SJCRH30 (cell line): ENCODE data around the gene PSG1. TPM values are rescaled to one million over a fixed set of nuclear protein-coding genes. Genes with fewer than 3 reads are reported as not detected.
"Not testable (repeated sequence)": the region's sequence is repeated elsewhere in the genome, so short reads cannot be mapped to it uniquely, and the experiment has no call there.

Source experiments
- DNase-seq, 2 experiments: peaks; one replicate each; pipeline ENCODE4 v3.0.0-alpha.2; 2015 to 2020
- H3K27ac ChIP-seq: fragments of 250-450 bp; sonication (Bioruptor Pico); 2 replicates; pipeline ENCODE4 v1.5.1; 2020; ENCODE audit warnings: mild to moderate bottlenecking, moderate library complexity
- H3K27me3 ChIP-seq: fragments of 250-450 bp; sonication (Bioruptor Pico); 2 replicates; pipeline ENCODE4 v1.5.1; 2020; ENCODE audit warnings: mild to moderate bottlenecking, moderate library complexity
- H3K36me3 ChIP-seq: fragments of 250-450 bp; sonication (Bioruptor Pico); 2 replicates; pipeline ENCODE4 v1.5.1; 2020; ENCODE audit warnings: mild to moderate bottlenecking, moderate library complexity
- H3K4me1 ChIP-seq: fragments of 250-450 bp; sonication (Bioruptor Pico); 2 replicates; pipeline ENCODE4 v1.5.1; 2020; ENCODE audit warnings: mild to moderate bottlenecking, moderate library complexity
- H3K4me3 ChIP-seq: fragments of 250-450 bp; sonication (Bioruptor Pico); 2 replicates; pipeline ENCODE4 v1.5.1; 2020; ENCODE audit warnings: mild to moderate bottlenecking, moderate library complexity
- H3K9me3 ChIP-seq: fragments of 250-450 bp; sonication (Bioruptor Pico); replicated peaks from 2 replicates; pipeline ENCODE4 v1.5.1; 2020; ENCODE audit warnings: mild to moderate bottlenecking, moderate library complexity
- total RNA-seq: library from RNA; depleted of rRNA; stranded (reverse); fragments of >200 nt; shearing (Covaris generic); gene quantifications from 2 replicates; pipeline ENCODE4 v1.2.3, GENCODE V29; 2014; rRNA removed

PSG1 gene
- total RNA-seq, result not detected in 2 replicates

DNA sequence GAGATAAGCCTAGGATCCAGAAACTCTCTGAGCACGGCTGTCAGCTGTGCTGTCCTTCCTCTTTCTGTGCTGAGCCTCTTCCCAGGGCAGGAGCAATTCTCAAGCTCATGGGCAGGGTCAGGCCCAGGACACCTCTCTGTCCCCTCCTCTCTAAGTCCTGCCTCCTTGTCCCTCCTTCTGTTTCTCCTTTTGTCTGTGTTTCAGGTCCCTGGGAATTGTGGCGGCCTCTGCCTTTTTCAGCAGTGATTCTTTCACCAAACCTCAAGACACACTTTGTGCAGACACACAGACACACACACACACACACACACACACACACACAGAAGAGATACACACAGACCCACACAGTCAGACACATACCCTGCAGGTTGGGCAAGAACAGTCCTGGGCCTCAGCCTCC, at the start of gene PSG1:
PSG1 (minus strand) TSS at position 101 of the 400 bp plus-strand sequence. CDS start 132 bp downstream, outside the sequence.
- Histone ChIP-seq H3K4me3 (no peak within 1 kb of the TSS), H3K9me3 (no peaks in the 10 kb centered on the region), H3K4me1 (no peaks in the 10 kb centered on the region), H3K27ac (no peak within 1 kb of the TSS), H3K36me3 (no peaks in the 10 kb centered on the region), H3K27me3 (no peaks in the 10 kb centered on the region)
- no peak for DNase-seq

GRCh38 chr19:42928896-42929295, 49.4 kb upstream of the PSG1 start:
- H3K27ac ChIP-seq, result no peak overlapping the region
- DNase-seq, result no peak
- no peaks in the 10 kb centered on the region for H3K4me1 ChIP-seq
- no peaks in the 10 kb centered on the region for H3K36me3 ChIP-seq
- H3K27me3 ChIP-seq, result no peaks in the 10 kb centered on the region
- no peak overlapping the region for H3K4me3 ChIP-seq
- no peaks in the 10 kb centered on the region for H3K9me3 ChIP-seq

- Histone ChIP-seq H3K4me3 (no peak overlapping the region), H3K27ac (no peak overlapping the region), H3K9me3 (no peaks in the 10 kb centered on the region), H3K4me1 (no peaks in the 10 kb centered on the region), H3K27me3 (no peaks in the 10 kb centered on the region), H3K36me3 (no peaks in the 10 kb centered on the region)
- DNase-seq, result no peak
Measured at GRCh38 chr19:42926781-42927180, 47.3 kb upstream of the PSG1 start.

GRCh38 chr19:42923106-42923505, 43.6 kb upstream of the PSG1 start:
- not testable (repeated sequence) for H3K4me1 ChIP-seq, H3K27me3 ChIP-seq, H3K4me3 ChIP-seq, H3K9me3 ChIP-seq, H3K27ac ChIP-seq, H3K36me3 ChIP-seq
- DNase-seq, result peak; percentile 34 to 61

- H3K27ac ChIP-seq, H3K4me1 ChIP-seq, DNase-seq, H3K36me3 ChIP-seq, H3K27me3 ChIP-seq, H3K4me3 ChIP-seq, H3K9me3 ChIP-seq: not testable (repeated sequence)
Measured at GRCh38 chr19:42920971-42921370, 41.5 kb upstream of the PSG1 start.

DNA sequence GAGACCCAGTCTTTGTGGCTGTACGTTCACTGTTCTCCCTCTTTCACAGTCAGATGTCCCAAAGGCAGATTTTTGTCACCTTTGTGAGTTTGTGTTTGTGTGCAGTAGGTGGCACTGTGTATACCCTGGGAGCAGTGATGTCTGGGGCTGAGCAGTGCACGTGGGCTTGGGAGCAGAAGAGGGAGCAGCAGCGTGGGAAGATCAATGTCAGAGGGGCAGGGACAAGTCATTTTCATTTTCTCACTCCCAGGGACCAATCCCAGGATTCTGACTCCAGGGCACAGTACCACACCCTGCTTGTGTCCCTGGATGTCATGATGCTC, 40.2 kb upstream of the PSG1 start:
- H3K9me3 ChIP-seq, result no peaks in the 10 kb centered on the region
- no peaks in the 10 kb centered on the region for H3K27me3 ChIP-seq
- no peak for DNase-seq
- H3K4me1 ChIP-seq, result no peaks in the 10 kb centered on the region
- H3K36me3 ChIP-seq, result no peaks in the 10 kb centered on the region
- H3K27ac ChIP-seq, result no peak overlapping the region
- no peak overlapping the region for H3K4me3 ChIP-seq

DNA sequence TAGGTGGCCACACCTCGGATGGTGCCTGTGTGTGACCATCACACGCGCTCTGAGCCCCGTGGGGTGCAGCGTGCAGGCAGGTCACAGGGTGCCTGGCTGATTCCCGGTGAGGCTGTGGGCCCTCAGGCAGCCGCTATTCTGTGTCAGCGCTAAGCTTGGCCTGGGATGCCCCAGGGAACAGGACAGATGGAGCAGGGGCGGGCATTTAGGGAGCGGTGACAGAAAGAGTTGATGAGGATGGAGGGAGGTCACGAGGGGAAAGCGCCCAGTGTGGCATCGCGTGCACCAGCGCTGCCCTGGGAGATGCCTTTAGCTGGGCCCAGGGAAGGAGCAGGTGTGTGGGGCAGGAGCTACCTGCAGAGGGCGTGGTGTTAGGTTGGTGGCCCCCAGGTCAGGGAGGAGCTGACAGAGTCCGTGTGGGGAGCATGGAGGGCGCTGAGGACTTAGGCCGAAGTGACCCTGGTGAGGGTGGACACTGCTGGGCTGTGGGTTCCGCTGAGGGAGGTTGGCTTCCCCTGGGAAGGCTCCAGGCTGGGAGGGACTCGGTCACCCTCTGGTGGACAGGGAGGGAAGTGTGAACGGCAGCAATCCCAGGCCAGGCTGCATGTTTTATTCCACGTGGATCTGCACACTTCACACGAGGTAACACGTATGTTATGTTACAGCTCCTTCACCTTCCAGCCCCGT, 39.7 kb upstream of the PSG1 start:
- H3K4me3 ChIP-seq, H3K27me3 ChIP-seq, H3K4me1 ChIP-seq, H3K36me3 ChIP-seq, H3K9me3 ChIP-seq, H3K27ac ChIP-seq: not testable (repeated sequence)
- DNase-seq, result peak in 1 of 2 experiments; percentile 17

DNA sequence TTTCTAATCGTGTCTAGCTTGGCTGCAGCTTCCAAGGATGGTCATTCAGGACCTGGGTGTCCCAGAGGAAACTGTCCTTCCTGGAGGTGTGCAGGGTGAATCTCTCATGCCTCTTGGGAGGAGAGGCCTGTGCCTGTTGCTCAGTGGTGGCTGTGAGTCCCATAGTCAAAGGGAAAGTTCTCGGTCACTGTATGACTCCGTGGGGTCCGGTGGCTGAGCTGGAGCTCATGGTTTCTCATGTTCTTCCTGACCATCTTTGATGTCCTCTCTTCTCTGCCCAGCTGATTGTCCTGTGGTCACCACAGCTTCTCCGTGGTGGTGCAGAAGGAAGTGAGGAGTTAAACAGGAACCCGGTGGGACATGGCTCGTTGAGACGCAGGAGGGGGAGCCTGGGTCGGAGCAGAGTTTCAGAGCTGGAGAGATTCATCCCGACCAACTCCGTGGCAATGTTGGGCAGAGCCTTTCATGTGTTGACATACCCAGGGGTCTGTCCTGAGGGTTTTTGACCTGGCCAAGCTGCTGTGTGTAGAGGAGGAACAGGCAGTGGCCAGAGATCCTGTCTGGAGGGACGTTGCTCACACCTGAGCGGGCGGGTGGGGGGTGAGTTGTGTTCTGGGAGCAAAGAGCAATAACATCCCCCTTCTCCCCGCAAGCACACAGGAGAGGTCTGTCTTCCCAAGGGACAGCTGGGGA, 39.0 kb upstream of the PSG1 start:
- not testable (repeated sequence) for H3K4me1 ChIP-seq, DNase-seq, H3K36me3 ChIP-seq, H3K9me3 ChIP-seq, H3K27me3 ChIP-seq, H3K27ac ChIP-seq, H3K4me3 ChIP-seq

DNA sequence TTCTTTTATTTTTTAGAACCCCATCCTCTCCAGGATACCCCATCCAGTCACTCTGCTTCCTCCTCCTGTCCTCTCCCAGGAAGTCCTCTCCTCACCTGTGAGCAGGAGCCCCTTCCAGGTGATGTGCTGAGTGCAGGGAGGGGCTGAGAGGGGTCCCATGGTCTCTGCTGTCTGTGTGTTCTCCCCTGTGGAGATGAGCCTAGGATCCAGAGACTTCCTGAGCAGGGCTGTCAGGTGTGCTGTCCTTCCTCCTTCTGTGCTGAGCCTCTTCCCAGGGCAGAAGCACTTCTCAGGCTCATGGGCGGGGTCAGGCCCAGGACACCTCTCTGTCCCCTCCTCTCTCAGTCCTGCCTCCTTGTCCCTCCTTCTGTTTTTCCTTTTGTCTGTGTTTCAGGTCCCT, 38.1 kb upstream of the PSG1 start, which contains the start of gene PSG6:
PSG6 (minus strand) TSS at position 261 of the 400 bp plus-strand sequence; CDS start at position 159, 102 bp downstream.
- not testable (repeated sequence) for DNase-seq, H3K27me3 ChIP-seq

GRCh38 chr19:42916931-42917330, 37.4 kb upstream of the PSG1 start:
- H3K4me3 ChIP-seq, H3K27ac ChIP-seq, H3K36me3 ChIP-seq, H3K4me1 ChIP-seq, H3K27me3 ChIP-seq, H3K9me3 ChIP-seq, DNase-seq: not testable (repeated sequence)

More for the DNA sequence above, 38.1 kb upstream of the PSG1 start, which contains the start of gene PSG6:
- not testable (repeated sequence) for H3K4me1 ChIP-seq, H3K27ac ChIP-seq, H3K4me3 ChIP-seq, H3K9me3 ChIP-seq, H3K36me3 ChIP-seq

- not testable (repeated sequence) for H3K27me3 ChIP-seq, H3K36me3 ChIP-seq, H3K4me1 ChIP-seq, H3K9me3 ChIP-seq, H3K27ac ChIP-seq, H3K4me3 ChIP-seq, DNase-seq
Measured at GRCh38 chr19:42913516-42913915, 34.0 kb upstream of the PSG1 start.

DNA sequence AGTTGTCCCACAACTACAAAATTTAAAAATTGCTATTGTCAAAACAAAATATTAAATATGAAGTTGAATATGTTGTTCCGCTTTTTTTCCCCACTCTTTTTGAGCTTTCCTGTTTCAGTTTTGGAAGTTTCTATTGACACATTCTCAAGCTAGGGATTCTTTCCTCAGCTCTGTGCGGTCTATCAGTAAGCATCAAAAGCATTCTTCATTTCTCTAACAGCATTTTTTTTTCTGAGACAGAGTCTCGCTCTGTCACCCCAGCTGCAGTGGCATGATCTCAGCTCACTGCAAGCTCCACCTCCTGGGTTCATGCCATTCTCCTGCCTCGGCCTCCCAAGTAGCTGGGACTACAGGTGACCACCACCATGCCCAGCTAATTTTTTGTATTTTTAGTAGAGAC, 33.4 kb upstream of the PSG1 start:
- H3K27me3 ChIP-seq, DNase-seq, H3K9me3 ChIP-seq: not testable (repeated sequence)

GRCh38 chr19:42911731-42912130, 32.2 kb upstream of the PSG1 start:
- not testable (repeated sequence) for H3K4me1 ChIP-seq, DNase-seq, H3K4me3 ChIP-seq, H3K27me3 ChIP-seq, H3K27ac ChIP-seq, H3K36me3 ChIP-seq, H3K9me3 ChIP-seq

More for the DNA sequence above, 33.4 kb upstream of the PSG1 start:
- not testable (repeated sequence) for H3K4me3 ChIP-seq, H3K36me3 ChIP-seq, H3K27ac ChIP-seq, H3K4me1 ChIP-seq

- DNase-seq, H3K4me1 ChIP-seq, H3K27ac ChIP-seq, H3K4me3 ChIP-seq, H3K27me3 ChIP-seq, H3K36me3 ChIP-seq, H3K9me3 ChIP-seq: not testable (repeated sequence)
Measured at GRCh38 chr19:42906162-42906561, 26.6 kb upstream of the PSG1 start.

DNA sequence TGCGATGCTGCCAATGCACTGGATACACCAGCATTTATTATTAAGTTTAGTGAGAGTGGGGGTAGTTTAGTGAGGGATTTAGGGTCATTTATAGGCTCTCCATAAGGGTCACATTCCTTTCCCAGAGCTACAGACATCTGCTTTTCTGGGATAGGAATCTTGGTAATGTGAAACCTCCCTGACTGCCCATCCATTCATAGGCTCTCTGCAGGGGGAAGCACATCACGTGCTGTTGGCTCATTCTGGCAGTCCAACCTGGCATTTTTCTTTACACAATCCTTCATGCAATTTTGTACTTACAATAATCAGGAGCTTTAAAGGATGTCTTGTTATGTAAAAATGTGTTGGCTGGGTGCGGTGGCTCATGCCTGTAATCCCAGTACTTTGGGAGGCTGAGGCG, 21.0 kb upstream of the PSG1 start:
- H3K27ac ChIP-seq, DNase-seq, H3K4me3 ChIP-seq, H3K27me3 ChIP-seq, H3K36me3 ChIP-seq, H3K9me3 ChIP-seq, H3K4me1 ChIP-seq: not testable (repeated sequence)

DNA sequence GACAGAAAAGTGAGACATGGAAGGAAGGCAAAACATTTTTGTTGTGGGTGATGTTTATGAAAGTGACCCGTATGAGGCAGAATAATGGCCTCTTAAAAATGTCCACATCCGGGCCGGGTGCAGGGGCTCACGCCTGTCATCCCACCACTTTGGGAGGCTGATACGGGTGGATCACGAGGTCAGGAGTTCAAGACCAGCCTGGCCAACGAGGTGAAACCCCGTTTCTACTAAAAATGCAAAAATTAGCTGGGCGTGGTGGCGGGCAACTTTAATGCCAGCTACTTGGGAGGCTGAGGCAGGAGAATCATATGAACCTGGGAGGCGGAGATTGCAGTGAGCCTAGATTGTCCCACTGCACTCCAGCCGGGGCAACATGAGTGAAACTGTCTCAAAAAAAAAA, 20.2 kb upstream of the PSG1 start:
- not testable (repeated sequence) for H3K9me3 ChIP-seq, H3K27ac ChIP-seq, H3K4me1 ChIP-seq, H3K36me3 ChIP-seq, H3K4me3 ChIP-seq, H3K27me3 ChIP-seq, DNase-seq
